Stomach smooth muscle (tissue), 2 donors: ENCODE data around the gene GPR89A.
"Not testable (repeated sequence)": the region's sequence is repeated elsewhere in the genome, so short reads cannot be mapped to it uniquely, and the experiment has no call there.

ENCODE experiments used
- H3K27ac ChIP-seq: one replicate; pipeline ENCODE4 v1.7.0; 2013; ENCODE audit warnings: mild to moderate bottlenecking, low read length, inconsistent platforms
- H3K27me3 ChIP-seq, 2 donors: one replicate each; pipeline ENCODE4 v1.7.0; 2013; ENCODE audit warnings: low read length in 2 of 2; ENCODE audit not compliant: insufficient read depth in 2 of 2, control insufficient read depth in 1 of 2
- H3K36me3 ChIP-seq, 2 donors: one replicate each; pipeline ENCODE4 v1.7.0; 2013; ENCODE audit warnings: low read length in 2 of 2; ENCODE audit not compliant: control insufficient read depth in 2 of 2, insufficient read depth in 2 of 2
- H3K4me1 ChIP-seq: one replicate; pipeline ENCODE4 v1.7.0; 2013; ENCODE audit warnings: low read length; ENCODE audit not compliant: control insufficient read depth, insufficient read depth
- H3K4me3 ChIP-seq, 2 donors: one replicate each; pipeline ENCODE4 v1.7.0; 2013; ENCODE audit warnings: low read length in 2 of 2
- H3K9ac ChIP-seq, 2 donors: one replicate each; pipeline ENCODE4 v1.7.0; 2013; ENCODE audit warnings: low read length in 2 of 2, mild to moderate bottlenecking in 1 of 2
- H3K9me3 ChIP-seq, 2 donors: one replicate each; pipeline ENCODE4 v1.7.0; 2013; ENCODE audit warnings: low read length in 2 of 2; ENCODE audit not compliant: control insufficient read depth in 2 of 2
- donor health status: healthy.
- donor health status: Pancreatic carcinoma.

Gene GPR89A

GRCh38 chr1:145607833-145608733 lies at the start of gene GPR89A:
Gene GPR89A, plus strand, starts transcription at chr1:145607988. Its CDS starts 146 bp downstream, at chr1:145608134.
- Histone ChIP-seq H3K27ac (peak within 1 kb of the TSS; percentile 58), H3K9ac (peak within 1 kb of the TSS; percentile 72 to 77)
- not testable (repeated sequence) for H3K27me3 ChIP-seq

GRCh38 chr1:145586820-145587219 lies 21.0 kb upstream of the GPR89A start:
- H3K36me3 ChIP-seq, H3K4me3 ChIP-seq, H3K27ac ChIP-seq, H3K27me3 ChIP-seq, H3K9ac ChIP-seq, H3K4me1 ChIP-seq, H3K9me3 ChIP-seq: not testable (repeated sequence)

More at GRCh38 chr1:145607833-145608733, at the start of gene GPR89A:
- peak within 1 kb of the TSS; percentile 73 to 82 for H3K4me3 ChIP-seq
- H3K36me3 ChIP-seq, H3K9me3 ChIP-seq, H3K4me1 ChIP-seq: not testable (repeated sequence)

GRCh38 chr1:145590806-145591205 lies 17.0 kb upstream of the GPR89A start:
- H3K27me3 ChIP-seq, H3K4me3 ChIP-seq, H3K9ac ChIP-seq, H3K36me3 ChIP-seq, H3K4me1 ChIP-seq, H3K27ac ChIP-seq, H3K9me3 ChIP-seq: not testable (repeated sequence)

GRCh38 chr1:145592347-145592746 lies 15.4 kb upstream of the GPR89A start:
- not testable (repeated sequence) for H3K9me3 ChIP-seq, H3K4me1 ChIP-seq, H3K27me3 ChIP-seq, H3K36me3 ChIP-seq, H3K27ac ChIP-seq, H3K9ac ChIP-seq, H3K4me3 ChIP-seq

GRCh38 chr1:145595421-145595820 lies 12.4 kb upstream of the GPR89A start:
- H3K36me3 ChIP-seq, H3K9ac ChIP-seq, H3K9me3 ChIP-seq, H3K4me3 ChIP-seq, H3K27me3 ChIP-seq, H3K27ac ChIP-seq, H3K4me1 ChIP-seq: not testable (repeated sequence)

GRCh38 chr1:145596236-145596635 lies 11.6 kb upstream of the GPR89A start:
- H3K27me3 ChIP-seq, H3K36me3 ChIP-seq, H3K4me1 ChIP-seq, H3K4me3 ChIP-seq, H3K27ac ChIP-seq, H3K9ac ChIP-seq, H3K9me3 ChIP-seq: not testable (repeated sequence)

GRCh38 chr1:145599426-145599825 lies 8.4 kb upstream of the GPR89A start:
- not testable (repeated sequence) for H3K27me3 ChIP-seq

GRCh38 chr1:145601593-145601992 lies 6.2 kb upstream of the GPR89A start:
- Histone ChIP-seq H3K9ac (no peak overlapping the region), H3K4me1 (no peaks in the 10 kb centered on the region)

More at GRCh38 chr1:145599426-145599825, 8.4 kb upstream of the GPR89A start:
- not testable (repeated sequence) for H3K4me1 ChIP-seq, H3K36me3 ChIP-seq, H3K9me3 ChIP-seq, H3K27ac ChIP-seq, H3K9ac ChIP-seq, H3K4me3 ChIP-seq

GRCh38 chr1:145606840-145607239 lies 948 bp upstream of the GPR89A start:
- H3K9ac ChIP-seq, H3K4me1 ChIP-seq, H3K9me3 ChIP-seq, H3K27ac ChIP-seq, H3K4me3 ChIP-seq, H3K36me3 ChIP-seq, H3K27me3 ChIP-seq: not testable (repeated sequence)

More at GRCh38 chr1:145601593-145601992, 6.2 kb upstream of the GPR89A start:
- Histone ChIP-seq H3K27me3 (no peaks in the 10 kb centered on the region), H3K36me3 (no peaks in the 10 kb centered on the region), H3K4me3 (no peak overlapping the region), H3K27ac (no peak overlapping the region), H3K9me3 (no peaks in the 10 kb centered on the region)

GRCh38 chr1:145607289-145607688 lies 499 bp upstream of the GPR89A start:
- not testable (repeated sequence) for H3K27me3 ChIP-seq, H3K27ac ChIP-seq, H3K4me3 ChIP-seq, H3K4me1 ChIP-seq, H3K9me3 ChIP-seq, H3K36me3 ChIP-seq, H3K9ac ChIP-seq

- H3K27ac ChIP-seq, H3K36me3 ChIP-seq, H3K27me3 ChIP-seq, H3K9ac ChIP-seq, H3K4me1 ChIP-seq, H3K9me3 ChIP-seq, H3K4me3 ChIP-seq: not testable (repeated sequence)
Observed at GRCh38 chr1:145610744-145611143, 3.0 kb downstream of the GPR89A start.
